GM23338 (cell line): ENCODE data around the gene ARL4A. TPM values are rescaled to one million over a fixed set of nuclear protein-coding genes. Genes with fewer than 3 reads are reported as not detected.

Experiments used
- ATAC-seq: fragments of 200-7000 bp; cut with Tn5 transposase; 3 replicates; pipeline ENCODE4 v1.9.1; 2020
- DNase-seq: peaks from one replicate; pipeline ENCODE4 v3.0.0-alpha.2; 2015; ENCODE audit warnings: low spot score
- H2AFZ ChIP-seq: fragments of 200-600 bp; sonication (generic); 2 replicates; pipeline ENCODE4 v1.8.0; 2016; ENCODE audit warnings: antibody characterized with exemption, mild to moderate bottlenecking, moderate library complexity
- H3F3A ChIP-seq: fragments of 200-600 bp; sonication (generic); replicated peaks from 2 replicates; pipeline ENCODE4 v1.8.0; 2017; ENCODE audit warnings: antibody characterized with exemption, mixed run types, low read depth
- H3K27ac ChIP-seq: fragments of 200-600 bp; sonication (generic); 2 replicates; pipeline ENCODE4 v1.6.1; 2016; ENCODE audit warnings: low read depth
- H3K27me3 ChIP-seq: fragments of 200-600 bp; sonication (generic); 2 replicates; pipeline ENCODE4 v1.8.0; 2016; ENCODE audit warnings: mild to moderate bottlenecking, mixed run types, moderate library complexity; ENCODE audit not compliant: insufficient read depth
- H3K36me3 ChIP-seq: fragments of 200-600 bp; sonication (generic); 2 replicates; pipeline ENCODE4 v1.8.0; 2016; ENCODE audit warnings: mild to moderate bottlenecking; ENCODE audit not compliant: insufficient read depth
- H3K4me1 ChIP-seq: fragments of 200-600 bp; sonication (generic); 2 replicates; pipeline ENCODE4 v1.8.0; 2016; ENCODE audit warnings: mild to moderate bottlenecking, moderate library complexity; ENCODE audit not compliant: insufficient read depth
- H3K4me2 ChIP-seq: fragments of 200-600 bp; sonication (generic); 2 replicates; pipeline ENCODE4 v1.7.1; 2017; ENCODE audit warnings: mixed run types
- H3K4me3 ChIP-seq: fragments of 200-600 bp; sonication (generic); 2 replicates; pipeline ENCODE4 v1.6.1; 2016; ENCODE audit warnings: mixed run types
- H3K79me2 ChIP-seq: fragments of 200-600 bp; sonication (generic); replicated peaks from 2 replicates; pipeline ENCODE4 v1.8.0; 2017; ENCODE audit warnings: mild to moderate bottlenecking; ENCODE audit not compliant: insufficient read depth
- H3K9me2 ChIP-seq: fragments of 200-600 bp; sonication (generic); 2 replicates; pipeline ENCODE4 v1.8.0; 2017; ENCODE audit not compliant: insufficient read depth
- H4K20me1 ChIP-seq: fragments of 200-600 bp; sonication (generic); replicated peaks from 2 replicates; pipeline ENCODE4 v1.8.0; 2017; ENCODE audit warnings: mild to moderate bottlenecking; ENCODE audit not compliant: insufficient read depth
- H3K27ac Mint-ChIP-seq: 2 replicates; pipeline ENCODE4 v1.8.0; 2020; ENCODE audit warnings: inconsistent platforms, mild to moderate bottlenecking, moderate library complexity, mixed read lengths
- H3K27me3 Mint-ChIP-seq: 3 replicates; pipeline ENCODE4 v1.8.0; 2022; ENCODE audit warnings: low read depth, mild to moderate bottlenecking, moderate library complexity, mixed read lengths, inconsistent platforms; ENCODE audit not compliant: insufficient read depth, poor library complexity
- H3K36me3 Mint-ChIP-seq: 3 replicates; pipeline ENCODE4 v1.8.0; 2021; ENCODE audit warnings: low read depth, mild to moderate bottlenecking, inconsistent platforms, moderate library complexity, mixed read lengths
- H3K4me1 Mint-ChIP-seq: 3 replicates; pipeline ENCODE4 v1.8.0; 2020; ENCODE audit warnings: mild to moderate bottlenecking, inconsistent platforms, mixed read lengths
- H3K4me3 Mint-ChIP-seq: 3 replicates; pipeline ENCODE4 v1.8.0; 2021; ENCODE audit warnings: moderate library complexity, mild to moderate bottlenecking, inconsistent platforms, mixed read lengths
- H3K9me3 Mint-ChIP-seq: 3 replicates; pipeline ENCODE4 v1.8.0; 2020; ENCODE audit warnings: moderate library complexity, mild to moderate bottlenecking, inconsistent platforms, mixed read lengths
- CREB1 ChIP-seq: fragments of 250-450 bp; sonication (Bioruptor Pico); IDR thresholded peaks from 2 replicates; pipeline ENCODE4 v1.5.0; 2020; ENCODE audit warnings: low read depth, mild to moderate bottlenecking, moderate library complexity
- ETS1 ChIP-seq: IDR thresholded peaks from 2 replicates; pipeline ENCODE4 v1.6.1; 2016; ENCODE audit warnings: antibody characterized with exemption
- EZH2 ChIP-seq: fragments of 200-600 bp; sonication (generic); IDR thresholded peaks from one replicate; pipeline ENCODE4 v1.8.0; 2017; ENCODE audit warnings: antibody characterized with exemption, mild to moderate bottlenecking, low read depth; ENCODE audit not compliant: unreplicated experiment
- EZH2phosphoT487 ChIP-seq: fragments of 200-600 bp; sonication (generic); IDR thresholded peaks from one replicate; pipeline ENCODE4 v1.8.1; 2018; ENCODE audit warnings: antibody characterized with exemption; ENCODE audit not compliant: unreplicated experiment
- JUNB ChIP-seq: IDR thresholded peaks from one replicate; pipeline ENCODE4 v1.6.1; 2016; ENCODE audit warnings: antibody characterized with exemption; ENCODE audit not compliant: unreplicated experiment
- NANOG ChIP-seq: IDR thresholded peaks from 2 replicates; pipeline ENCODE4 v1.6.1; 2016; ENCODE audit warnings: antibody characterized with exemption, borderline replicate concordance
- POLR2AphosphoS5 ChIP-seq: IDR thresholded peaks from 2 replicates; pipeline ENCODE4 v1.6.1; 2016; ENCODE audit warnings: antibody characterized with exemption, low read depth
- REST ChIP-seq: IDR thresholded peaks from one replicate; pipeline ENCODE4 v1.6.1; 2018; ENCODE audit warnings: antibody characterized with exemption; ENCODE audit not compliant: unreplicated experiment
- STAT1 ChIP-seq: IDR thresholded peaks from one replicate; pipeline ENCODE4 v1.6.1; 2016; ENCODE audit warnings: antibody characterized with exemption; ENCODE audit not compliant: unreplicated experiment
- ZNF114 ChIP-seq: fragments of 250-450 bp; sonication (Bioruptor Pico); IDR thresholded peaks from 2 replicates; pipeline ENCODE4 v1.5.0; 2020; ENCODE audit warnings: mild to moderate bottlenecking, moderate library complexity
- ZNF331 ChIP-seq: fragments of 250-450 bp; sonication (Bioruptor Pico); IDR thresholded peaks from 2 replicates; pipeline ENCODE4 v1.5.0; 2020; ENCODE audit warnings: low read depth, mild to moderate bottlenecking, moderate library complexity
- ZNF462 ChIP-seq: fragments of 250-450 bp; sonication (Bioruptor Pico); IDR thresholded peaks from 2 replicates; pipeline ENCODE4 v1.5.0; 2020; ENCODE audit warnings: mild to moderate bottlenecking, moderate library complexity
- polyA plus RNA-seq: library from polyadenylated mRNA; unstranded; fragments of >200 nt; fragmentation: Nextera tagmentation; extraction: Ambion mirVana; gene quantifications from 2 replicates; pipeline ENCODE4 v1.2.1, GENCODE V29; 2016
- total RNA-seq: library from RNA; depleted of rRNA; stranded (reverse); fragments of >200 nt; shearing (Covaris generic); gene quantifications from 2 replicates; pipeline ENCODE4 v1.2.3, GENCODE V29; 2014
- TF ChIP-seq, protein P1 (sequence below), 2 experiments: fragments of 200-600 bp in 1 of 2; sonication (generic) in 1 of 2; conservative IDR thresholded peaks; 2 replicates each; pipeline versions ENCODE4 v1.5.1 to v1.6.1; 2016 to 2017; ENCODE audit warnings: antibody characterized with exemption in 2 of 2, low read depth in 2 of 2, mild to moderate bottlenecking in 2 of 2, moderate library complexity in 1 of 2

The ARL4A gene
- total and polyA plus RNA-seq, 2 experiments from 2014 or later = 48.9 to 82.5 TPM

GRCh38 chr7:12653110-12653509 is 34.3 kb upstream of the ARL4A start:
- DNase-seq (no peak), ATAC-seq (no peak)
- TF ChIP-seq EZH2 (no peak), ETS1 (no peak), ZNF114 (no peak), NANOG (no peak), ZNF331 (no peak), ZNF462 (CRISPR knock-in tag) (no peak), CREB1 (CRISPR knock-in tag) (no peak), POLR2AphosphoS5 (no peak), JUNB (no peak), EZH2phosphoT487 (no peak), REST (no peak), STAT1 (no peak)
- TF ChIP-seq, protein P1, sequence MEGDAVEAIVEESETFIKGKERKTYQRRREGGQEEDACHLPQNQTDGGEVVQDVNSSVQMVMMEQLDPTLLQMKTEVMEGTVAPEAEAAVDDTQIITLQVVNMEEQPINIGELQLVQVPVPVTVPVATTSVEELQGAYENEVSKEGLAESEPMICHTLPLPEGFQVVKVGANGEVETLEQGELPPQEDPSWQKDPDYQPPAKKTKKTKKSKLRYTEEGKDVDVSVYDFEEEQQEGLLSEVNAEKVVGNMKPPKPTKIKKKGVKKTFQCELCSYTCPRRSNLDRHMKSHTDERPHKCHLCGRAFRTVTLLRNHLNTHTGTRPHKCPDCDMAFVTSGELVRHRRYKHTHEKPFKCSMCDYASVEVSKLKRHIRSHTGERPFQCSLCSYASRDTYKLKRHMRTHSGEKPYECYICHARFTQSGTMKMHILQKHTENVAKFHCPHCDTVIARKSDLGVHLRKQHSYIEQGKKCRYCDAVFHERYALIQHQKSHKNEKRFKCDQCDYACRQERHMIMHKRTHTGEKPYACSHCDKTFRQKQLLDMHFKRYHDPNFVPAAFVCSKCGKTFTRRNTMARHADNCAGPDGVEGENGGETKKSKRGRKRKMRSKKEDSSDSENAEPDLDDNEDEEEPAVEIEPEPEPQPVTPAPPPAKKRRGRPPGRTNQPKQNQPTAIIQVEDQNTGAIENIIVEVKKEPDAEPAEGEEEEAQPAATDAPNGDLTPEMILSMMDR (conservative IDR thresholded peaks at IDR 0.05; ENCODE audit: low read depth in 2 of 2) = no peak
- Histone ChIP-seq H3K9me2 (no peaks in the 10 kb centered on the region), H3K36me3 (no peaks in the 10 kb centered on the region), H3K27ac (no peak overlapping the region), H3K79me2 (no peaks in the 10 kb centered on the region), H4K20me1 (no peaks in the 10 kb centered on the region), H3K4me3 (no peak overlapping the region), H3F3A (no peaks in the 10 kb centered on the region), H2AFZ (no peak overlapping the region), H3K27me3 (no peaks in the 10 kb centered on the region), H3K4me1 (no peaks in the 10 kb centered on the region; the same call in 1 of the 2 replicates), H3K4me2 (no peak overlapping the region)
- H3K4me1 Mint-ChIP-seq = peaks cover 9% of the 10 kb centered on the region; the same call in 2 of the 3 replicates
- H3K27ac Mint-ChIP-seq = no peak overlapping the region
- H3K4me3 Mint-ChIP-seq = no peak overlapping the region
- H3K27me3 Mint-ChIP-seq = no peaks in the 10 kb centered on the region
- H3K36me3 Mint-ChIP-seq = no peaks in the 10 kb centered on the region
- no peaks in the 10 kb centered on the region for H3K9me3 Mint-ChIP-seq
